ENCODE data around the gene PTGIS. TPM values are rescaled to one million over a fixed set of nuclear protein-coding genes. Genes with fewer than 3 reads are reported as not detected.

Gene PTGIS
- total RNA-seq, 1 donor from 2014 or later: 12.2 TPM

DNA sequence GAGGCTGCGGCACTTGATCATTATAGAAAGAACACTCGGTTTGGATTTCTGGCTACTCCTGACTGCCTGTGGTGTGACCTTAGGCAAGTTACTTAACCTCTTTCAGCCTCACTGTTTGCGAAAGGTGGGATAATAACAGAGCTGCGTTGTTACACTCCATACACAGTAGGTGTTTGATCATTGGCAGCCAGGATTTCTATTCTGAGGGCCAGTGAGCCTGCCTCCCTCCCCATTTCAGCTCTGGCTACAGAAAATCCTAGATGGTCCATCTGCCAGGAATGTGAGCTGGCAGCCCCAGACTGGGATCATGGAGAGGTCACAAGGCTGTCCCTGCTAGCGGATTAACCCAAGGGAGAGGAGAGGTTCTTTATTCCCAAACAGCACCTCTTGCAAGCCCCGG is 88.2 kb downstream of the PTGIS start:
- Mint-ChIP-seq H3K27me3 (ENCODE audit: unreplicated experiment) (peaks cover 9% of the 10 kb centered on the region), H3K4me1 (ENCODE audit: unreplicated experiment) (peaks cover 5% of the 10 kb centered on the region), H3K9me3 (ENCODE audit: unreplicated experiment) (no peaks in the 10 kb centered on the region), H3K4me3 (ENCODE audit: unreplicated experiment) (no peak overlapping the region), H3K27ac (ENCODE audit: unreplicated experiment) (no peak overlapping the region), H3K36me3 (ENCODE audit: low read depth, unreplicated experiment) (no peaks in the 10 kb centered on the region)
- no peak for TF ChIP-seq CTCF (IDR thresholded peaks at IDR 0.05; ENCODE audit: unreplicated experiment)
- DNase-seq (ENCODE audit: low spot score): no peak

DNA sequence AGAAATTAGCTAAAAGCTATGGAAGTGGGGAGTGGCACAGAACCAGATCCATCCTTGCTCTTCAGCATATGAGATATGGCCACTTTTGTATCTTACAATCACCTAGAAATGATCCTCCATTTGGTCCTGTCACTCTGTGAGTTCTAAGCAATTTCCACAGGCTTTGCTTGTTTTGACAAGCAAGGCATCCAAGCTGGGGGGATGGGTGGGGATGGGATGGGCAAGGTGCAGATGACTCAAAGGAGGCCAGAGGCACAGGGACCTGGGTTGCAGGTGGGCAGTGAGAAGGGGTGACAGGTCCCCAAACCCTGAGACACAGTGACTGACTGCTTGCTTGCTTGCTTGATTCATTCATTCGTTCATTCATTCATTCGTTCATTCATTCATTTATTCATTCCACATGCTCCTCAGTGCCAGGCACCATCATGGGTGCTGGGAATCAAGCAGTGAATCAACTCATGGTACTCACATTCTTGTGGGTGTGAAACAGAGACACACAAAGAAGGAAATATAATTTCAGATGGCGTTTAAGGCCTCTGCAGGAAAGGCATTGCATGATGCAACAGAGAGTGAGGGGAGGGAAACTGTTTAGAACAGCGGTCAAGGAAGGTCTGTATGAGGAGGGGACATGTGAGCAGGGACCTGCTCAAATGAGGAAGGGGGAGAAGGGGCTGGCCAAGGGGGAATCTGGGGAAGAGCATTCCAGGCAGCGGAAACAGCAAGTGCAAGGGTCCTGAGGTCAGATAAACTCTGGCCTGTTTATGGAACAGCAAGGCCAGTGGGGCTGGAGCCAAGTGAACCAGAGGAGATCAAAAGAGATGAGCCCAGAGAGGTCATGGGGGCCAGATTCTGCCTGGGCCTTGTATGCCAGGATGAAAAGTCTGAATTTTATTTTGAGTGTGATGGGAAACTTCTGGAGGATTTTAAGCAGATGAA is 88.9 kb downstream of the PTGIS start:
- H3K9me3 Mint-ChIP-seq (ENCODE audit: unreplicated experiment): no peaks in the 10 kb centered on the region
- H3K4me1 Mint-ChIP-seq (ENCODE audit: unreplicated experiment): no peaks in the 10 kb centered on the region
- no peak for TF ChIP-seq CTCF (IDR thresholded peaks at IDR 0.05; ENCODE audit: unreplicated experiment)
- peaks cover 10% of the 10 kb centered on the region for H3K27me3 Mint-ChIP-seq (ENCODE audit: unreplicated experiment)
- no peak for DNase-seq (ENCODE audit: low spot score)
- H3K36me3 Mint-ChIP-seq (ENCODE audit: low read depth, unreplicated experiment): no peaks in the 10 kb centered on the region
- no peak overlapping the region for H3K4me3 Mint-ChIP-seq (ENCODE audit: unreplicated experiment)
- H3K27ac Mint-ChIP-seq (ENCODE audit: unreplicated experiment): no peak overlapping the region

DNA sequence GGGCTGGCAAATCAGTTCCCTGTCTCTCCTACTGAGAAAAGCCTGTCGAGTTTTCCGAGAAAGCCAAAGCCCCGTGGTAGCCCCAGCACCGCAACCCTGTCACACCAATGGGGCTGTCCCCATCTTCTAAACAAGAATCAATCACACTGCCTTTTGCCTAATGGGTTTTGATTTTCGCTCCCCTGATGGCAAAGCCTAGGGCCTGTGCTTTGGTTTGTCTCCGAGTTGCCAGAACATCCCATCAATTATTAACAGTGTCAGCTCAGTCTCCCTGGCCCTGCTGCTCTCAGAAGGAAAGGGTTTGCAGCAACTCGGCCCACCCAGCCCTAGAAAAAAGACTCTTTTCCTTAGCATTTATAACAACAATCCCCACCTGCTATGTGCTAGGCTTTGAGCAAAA is 89.7 kb downstream of the PTGIS start:
- TF ChIP-seq CTCF (IDR thresholded peaks at IDR 0.05; ENCODE audit: unreplicated experiment): no peak
- Mint-ChIP-seq H3K4me1 (ENCODE audit: unreplicated experiment) (no peaks in the 10 kb centered on the region), H3K27ac (ENCODE audit: unreplicated experiment) (no peak overlapping the region), H3K27me3 (ENCODE audit: unreplicated experiment) (peaks cover 10% of the 10 kb centered on the region), H3K36me3 (ENCODE audit: low read depth, unreplicated experiment) (no peaks in the 10 kb centered on the region), H3K4me3 (ENCODE audit: unreplicated experiment) (no peak overlapping the region), H3K9me3 (ENCODE audit: unreplicated experiment) (no peaks in the 10 kb centered on the region)
- DNase-seq (ENCODE audit: low spot score): no peak

GRCh38 chr20:49477200-49477599 is 90.7 kb downstream of the PTGIS start:
- no peak for DNase-seq (ENCODE audit: low spot score)
- H3K27me3 Mint-ChIP-seq (ENCODE audit: unreplicated experiment): peaks cover 7% of the 10 kb centered on the region
- H3K4me1 Mint-ChIP-seq (ENCODE audit: unreplicated experiment): no peaks in the 10 kb centered on the region

More at GRCh38 chr20:49477200-49477599, 90.7 kb downstream of the PTGIS start:
- Mint-ChIP-seq H3K27ac (ENCODE audit: unreplicated experiment) (no peak overlapping the region), H3K9me3 (ENCODE audit: unreplicated experiment) (no peaks in the 10 kb centered on the region), H3K36me3 (ENCODE audit: low read depth, unreplicated experiment) (no peaks in the 10 kb centered on the region), H3K4me3 (ENCODE audit: unreplicated experiment) (no peak overlapping the region)
- no peak for TF ChIP-seq CTCF (IDR thresholded peaks at IDR 0.05; ENCODE audit: unreplicated experiment)
